ENCODE results near the gene PTPRG.

The PTPRG gene

GRCh38 chr3:61593446-61594029 lies 32.2 kb downstream of the PTPRG start:
- no peak for DNase-seq

DNA sequence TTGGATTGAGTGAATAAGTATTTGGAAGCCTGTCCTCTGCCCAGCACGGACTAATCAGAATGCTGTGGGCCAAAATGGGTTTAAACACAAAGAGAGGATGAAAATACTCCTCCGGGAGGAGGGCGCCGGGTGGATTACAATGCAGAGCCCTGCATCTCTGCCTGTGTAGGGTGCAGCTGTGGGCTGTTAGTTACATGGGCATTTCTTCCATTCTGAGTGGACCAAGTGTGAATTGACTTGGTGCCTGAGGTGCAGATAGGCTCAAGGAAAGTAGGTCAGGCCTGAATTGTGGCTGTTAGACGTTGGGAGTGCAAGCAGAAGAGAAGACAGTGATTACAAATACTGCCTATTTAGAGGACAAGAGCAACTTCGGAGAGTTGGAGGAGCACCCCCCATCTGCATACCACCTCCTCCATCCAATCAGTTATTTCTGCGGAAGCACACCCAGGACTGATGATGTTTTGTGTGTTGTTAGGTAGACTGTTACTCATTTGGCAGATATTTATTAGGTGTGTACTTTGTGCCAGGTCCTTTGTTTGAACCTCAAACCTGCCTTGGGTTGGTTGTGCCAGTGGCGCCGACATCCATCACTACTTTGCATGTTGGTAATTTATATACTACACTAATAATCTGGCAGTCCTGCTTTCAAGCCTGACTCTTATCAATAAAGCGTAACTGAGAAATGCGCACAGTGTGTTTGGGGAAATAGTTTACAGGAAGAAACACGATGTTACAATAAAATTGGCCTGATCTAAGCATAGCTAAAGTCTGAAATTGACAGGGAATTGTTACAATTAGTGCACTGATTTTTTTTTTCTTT lies 33.0 kb downstream of the PTPRG start:
- no peak for DNase-seq

GRCh38 chr3:61594964-61595285 lies 33.6 kb downstream of the PTPRG start:
- DNase-seq, result no peak

DNA sequence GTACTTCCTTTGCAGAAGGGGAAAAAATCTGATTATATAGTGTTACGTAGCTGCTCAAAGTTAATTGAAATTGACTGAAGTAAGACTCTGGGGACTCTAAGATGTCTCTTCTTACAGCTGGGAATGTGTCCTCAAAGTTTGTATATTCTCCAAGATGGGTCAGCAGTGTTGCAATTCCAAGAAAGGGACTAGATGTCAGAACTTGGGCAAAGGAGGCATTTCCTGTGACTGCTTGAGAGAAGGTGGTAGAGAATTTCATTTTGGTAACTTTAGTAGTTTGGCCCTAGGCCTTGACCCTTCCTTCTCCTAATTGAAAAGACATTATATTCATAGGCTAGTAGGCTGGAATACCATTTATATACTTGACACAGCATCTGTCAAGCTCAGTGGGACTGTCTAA lies 33.9 kb downstream of the PTPRG start:
- DNase-seq, result no peak

GRCh38 chr3:61595826-61596225 lies 34.5 kb downstream of the PTPRG start:
- no peak for DNase-seq

DNA sequence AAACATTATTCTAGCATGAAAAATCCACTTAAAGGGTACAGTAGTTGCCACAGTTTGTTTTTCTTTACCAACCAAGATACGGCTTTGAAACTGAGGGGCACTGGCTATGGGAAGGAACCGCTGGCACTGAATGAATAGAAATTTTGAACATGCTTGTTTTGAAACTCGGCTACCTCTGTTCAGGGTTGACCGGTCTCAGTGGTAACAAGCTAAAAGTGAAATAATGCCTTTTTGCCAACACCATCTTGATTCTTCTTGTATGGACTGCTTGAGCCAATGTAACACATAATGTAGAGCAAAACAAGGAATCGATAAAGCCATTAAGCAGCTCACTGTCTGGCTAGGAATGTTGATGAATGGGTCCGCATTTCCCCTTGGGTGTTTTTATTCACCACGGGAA lies 36.5 kb downstream of the PTPRG start:
- no peak for DNase-seq

- DNase-seq, result no peak
Observed at GRCh38 chr3:61600195-61600594, 38.8 kb downstream of the PTPRG start.

- no peak for DNase-seq
Observed at GRCh38 chr3:61601831-61602230, 40.5 kb downstream of the PTPRG start.

DNA sequence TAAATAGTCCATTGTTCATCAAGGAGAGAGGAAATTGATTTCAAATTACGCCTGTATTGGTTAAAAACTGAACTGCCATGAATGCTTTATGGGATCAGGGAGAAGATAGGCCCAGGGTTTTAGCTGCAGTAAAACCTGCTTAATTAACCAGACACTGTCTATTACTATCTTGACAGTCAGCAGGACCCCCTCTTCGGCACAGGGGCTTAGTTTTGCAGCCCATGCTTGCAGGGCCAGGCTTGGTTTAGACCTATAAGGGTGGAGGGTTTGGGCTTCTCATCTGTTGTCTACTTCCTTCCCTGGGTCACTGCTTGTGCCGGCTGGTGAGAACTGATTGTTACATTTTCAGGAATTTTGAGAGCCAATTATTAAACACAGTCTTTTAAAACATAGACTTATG lies 41.1 kb downstream of the PTPRG start:
- no peak for DNase-seq

DNA sequence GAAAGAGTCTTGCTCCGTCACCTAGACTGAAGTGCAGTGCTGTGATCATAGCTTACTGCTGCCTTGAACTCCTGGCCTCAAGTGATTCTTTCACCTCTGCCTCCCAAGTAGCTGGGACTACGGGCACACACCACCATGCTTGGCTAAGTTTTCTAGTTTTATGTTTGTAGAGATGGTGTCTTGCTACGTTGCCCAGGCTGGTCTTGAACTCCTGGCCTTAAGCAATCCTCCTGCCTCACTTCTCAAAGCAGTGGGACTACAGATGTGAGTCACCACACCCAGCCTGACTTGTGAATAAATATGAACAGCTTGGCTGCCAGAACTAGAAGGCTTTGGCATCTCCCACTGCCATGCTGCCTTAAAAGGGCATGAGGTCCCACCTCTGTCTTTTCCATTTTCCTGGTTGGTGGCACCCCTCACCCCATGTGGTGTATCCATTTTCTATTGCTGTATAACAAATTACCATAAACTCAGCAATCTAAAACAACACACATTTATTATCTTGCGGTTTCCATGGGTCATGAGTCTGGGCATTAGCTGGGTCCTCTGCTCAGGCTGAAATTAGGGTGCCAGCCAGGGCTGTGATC lies 44.3 kb downstream of the PTPRG start:
- no peak for DNase-seq

DNA sequence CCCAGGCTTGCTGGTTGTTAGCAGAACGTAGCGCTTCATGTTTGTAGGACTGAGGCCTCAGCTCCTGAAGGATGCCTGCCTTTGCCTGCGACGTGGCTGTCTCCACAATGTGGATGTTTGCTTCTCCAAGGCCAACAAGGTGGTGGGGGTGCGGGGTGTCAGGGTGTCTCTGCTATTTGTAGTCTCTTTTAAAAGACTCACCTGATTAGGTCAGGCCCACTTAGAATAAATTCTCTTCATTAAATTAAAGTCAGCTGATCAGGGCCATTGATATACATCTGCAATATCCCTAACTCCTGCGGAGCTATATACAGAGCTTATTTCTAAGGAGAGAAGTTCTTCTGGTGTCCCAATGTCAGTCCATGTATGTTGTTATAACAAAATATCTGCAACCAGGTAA lies 44.8 kb downstream of the PTPRG start:
- no peak for DNase-seq

- DNase-seq, result no peak
Observed at GRCh38 chr3:61608072-61608471, 46.7 kb downstream of the PTPRG start.

DNA sequence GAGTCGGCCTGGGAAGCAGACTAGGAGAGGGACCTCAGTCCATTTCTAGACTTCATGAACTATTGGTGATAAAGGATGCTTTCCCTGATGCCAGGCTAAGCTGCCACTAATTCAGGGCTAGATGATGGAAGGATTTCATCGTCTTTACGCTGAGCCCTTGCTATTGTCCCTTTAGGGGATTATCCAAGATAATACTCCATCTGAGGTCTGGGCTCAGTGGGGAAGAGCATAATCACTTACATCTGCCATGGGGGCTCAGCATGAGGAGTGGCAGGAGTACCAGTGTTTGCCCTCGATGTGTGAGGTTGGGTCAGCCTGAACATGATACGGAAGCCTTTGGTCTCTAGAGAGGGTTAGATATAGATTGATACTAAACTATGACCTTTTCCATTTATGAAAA lies 47.3 kb downstream of the PTPRG start:
- no peak for DNase-seq

DNA sequence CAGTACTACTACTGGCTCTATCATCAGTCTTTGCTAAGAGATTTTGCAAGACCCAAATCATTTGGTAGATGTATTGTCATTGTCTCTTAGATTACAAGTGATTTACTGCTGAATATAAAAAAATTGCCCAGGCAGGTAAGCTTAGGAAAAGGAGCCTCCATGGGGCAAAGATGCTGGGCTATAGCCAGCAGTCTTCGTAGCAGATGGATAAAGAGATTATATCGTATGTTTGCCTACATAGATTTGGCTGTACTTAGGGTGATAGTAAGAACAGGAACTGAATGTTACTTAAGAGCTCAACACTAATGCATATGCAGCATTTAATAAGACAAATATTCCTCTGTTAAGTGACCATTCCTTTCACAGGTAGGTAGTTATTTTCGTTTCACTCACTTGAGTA lies 48.9 kb downstream of the PTPRG start:
- no peak for DNase-seq

GRCh38 chr3:61612211-61613194 lies 51.1 kb downstream of the PTPRG start:
- DNase-seq, result no peak

DNA sequence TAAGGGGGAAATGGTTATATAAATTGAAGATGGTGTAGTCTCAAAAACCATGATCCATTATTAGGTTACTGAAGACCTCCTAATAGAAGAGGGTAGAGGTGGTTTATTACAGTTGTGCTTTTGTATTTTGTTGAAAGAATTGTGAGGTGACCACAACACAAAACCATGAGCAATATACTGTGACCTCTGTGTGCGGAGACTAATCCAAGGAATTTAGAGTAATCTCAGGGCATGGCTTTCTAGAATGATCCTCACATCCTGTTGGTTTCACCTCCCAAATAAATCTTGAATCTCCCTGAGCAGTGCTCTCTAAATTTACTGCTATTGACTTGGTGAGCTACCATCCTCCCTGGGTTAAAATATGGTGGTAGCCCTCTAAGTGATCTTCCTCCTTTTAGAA lies 52.3 kb downstream of the PTPRG start:
- DNase-seq, result no peak

DNA sequence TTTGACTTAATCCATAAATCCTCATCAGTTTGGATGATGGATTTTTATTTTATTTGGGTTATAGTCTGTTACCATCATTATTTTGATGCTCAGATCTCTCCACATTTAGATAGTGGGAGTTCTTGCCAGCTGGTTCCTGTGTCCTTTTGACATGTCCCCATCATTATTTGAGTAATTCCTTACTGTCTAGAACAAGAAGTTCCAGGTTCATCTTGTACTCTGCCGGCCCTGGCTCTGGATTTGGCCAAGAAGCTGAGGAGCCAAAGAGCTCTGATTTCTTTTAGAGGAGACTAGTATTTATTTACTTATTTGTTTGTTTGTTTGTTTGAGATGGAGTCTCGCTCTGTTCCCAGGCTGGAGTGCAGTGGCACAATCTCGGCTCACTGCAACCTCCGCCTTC lies 54.3 kb downstream of the PTPRG start:
- DNase-seq, result no peak

DNA sequence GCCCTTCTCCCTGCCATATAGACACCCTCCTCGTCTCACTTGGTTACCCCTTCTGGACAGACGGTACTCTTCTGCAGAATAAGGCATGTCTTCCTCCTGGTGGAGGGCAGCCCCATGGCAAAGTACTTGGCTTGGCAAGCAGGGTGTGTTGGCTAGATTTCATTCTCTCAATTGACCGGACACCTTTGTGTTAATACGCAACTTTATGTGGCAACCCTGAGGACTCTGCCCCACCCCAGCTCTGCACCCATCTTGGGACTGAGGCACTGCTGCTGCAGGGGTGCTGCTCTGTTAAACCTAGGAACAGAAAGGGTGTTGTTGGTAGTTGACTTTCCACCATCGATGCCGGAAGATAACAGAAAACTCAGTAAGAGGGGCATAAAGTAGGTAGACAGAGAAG lies 55.2 kb downstream of the PTPRG start:
- DNase-seq, result no peak

DNA sequence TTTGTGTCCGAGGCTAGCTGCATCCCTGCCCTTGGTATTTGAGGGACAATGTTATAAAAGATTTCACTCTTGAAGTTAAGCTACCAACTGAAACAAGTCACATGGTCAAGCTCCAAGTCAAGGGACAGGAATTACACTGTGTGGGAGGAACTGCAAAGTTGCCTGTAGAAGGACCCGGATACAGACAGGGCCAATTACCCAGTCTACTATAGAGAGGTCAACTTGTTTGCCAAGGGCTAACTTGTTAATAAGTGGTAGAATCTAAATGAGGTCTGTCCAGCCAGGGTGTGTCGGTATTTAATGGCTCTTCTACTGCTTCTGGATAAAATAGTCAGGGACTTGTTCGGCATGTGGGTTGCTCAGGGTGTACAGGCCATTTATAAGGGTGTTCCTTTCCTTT lies 55.7 kb downstream of the PTPRG start:
- DNase-seq, result no peak

DNA sequence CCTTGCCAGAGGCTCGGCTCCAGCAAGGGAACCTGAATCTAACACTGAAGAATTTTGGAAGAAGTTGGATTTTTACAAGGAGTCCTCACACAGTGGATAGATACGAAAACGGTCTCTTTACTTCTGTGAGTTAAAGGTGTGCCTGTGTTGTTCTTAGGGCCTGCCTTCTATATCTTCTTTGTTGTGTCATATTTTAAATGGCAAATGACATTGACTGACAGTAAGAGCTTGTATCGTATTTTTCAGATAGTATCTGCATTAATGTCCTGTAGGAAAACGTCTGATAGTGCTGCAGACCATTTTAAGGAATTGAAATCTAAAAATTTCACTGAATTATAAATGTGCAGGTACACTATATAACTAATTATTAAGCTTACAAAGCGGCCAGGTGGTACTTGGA lies 56.3 kb downstream of the PTPRG start:
- no peak for DNase-seq

DNA sequence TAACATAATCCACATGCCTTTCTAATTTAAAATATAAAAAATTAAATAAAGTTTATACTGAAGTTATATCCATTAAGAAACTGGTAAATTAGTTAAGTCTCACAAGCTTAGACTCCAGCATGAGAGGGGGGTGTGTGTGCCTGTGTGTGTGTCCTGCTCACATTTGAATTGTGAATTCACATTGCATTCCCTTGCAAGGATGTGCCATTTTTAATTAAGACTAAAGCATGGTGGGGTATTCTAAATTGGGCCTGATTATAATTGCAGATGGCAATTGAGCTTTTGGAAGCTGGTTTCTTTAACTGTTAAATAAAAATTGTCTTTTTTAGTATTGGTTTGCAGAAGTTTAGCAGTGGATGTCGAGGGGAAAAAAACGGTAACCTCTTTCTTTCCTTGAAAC lies 56.9 kb downstream of the PTPRG start:
- no peak for DNase-seq

- DNase-seq, result no peak
Observed at GRCh38 chr3:61618871-61619270, 57.5 kb downstream of the PTPRG start.

DNA sequence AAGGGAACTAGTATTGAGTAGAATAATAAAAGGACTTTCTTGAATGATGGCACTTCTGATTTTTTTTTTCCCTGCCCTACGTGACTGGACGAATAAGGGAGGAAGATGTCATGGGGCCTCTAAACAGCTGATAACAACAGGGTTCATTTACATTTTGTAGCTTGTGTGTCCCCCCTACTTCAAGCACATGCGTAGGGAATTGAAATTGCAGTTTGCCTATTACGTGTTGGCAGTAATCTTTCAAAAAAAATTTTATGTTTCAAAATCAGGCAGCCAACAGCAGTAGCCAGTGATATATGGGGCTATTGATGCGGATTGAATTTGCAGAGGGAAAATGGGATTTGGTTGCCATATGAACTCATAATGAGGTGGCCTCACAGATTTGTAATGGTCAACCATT lies 58.7 kb downstream of the PTPRG start:
- DNase-seq, result no peak

DNA sequence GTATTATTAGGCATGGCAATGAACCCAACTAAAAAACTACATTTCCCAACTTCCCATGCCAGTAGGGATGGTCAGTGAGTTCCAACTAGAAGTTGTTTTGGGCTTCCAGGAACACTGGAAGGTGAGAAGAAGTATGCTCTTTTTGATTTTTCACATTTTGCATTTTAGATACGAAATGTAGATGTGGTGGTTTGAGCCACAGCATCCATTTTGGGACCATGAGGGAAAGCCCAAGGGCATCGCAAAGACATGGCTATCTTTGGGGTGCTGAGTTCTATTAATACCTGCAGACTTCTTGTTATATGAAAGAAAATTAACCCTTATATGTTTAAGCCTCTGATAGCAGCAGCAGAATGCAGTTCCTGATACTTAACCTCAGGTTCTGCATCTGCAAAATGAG lies 62.9 kb downstream of the PTPRG start:
- DNase-seq, result no peak
